ENCODE results near the gene DPP9. TPM values are rescaled to one million over a fixed set of nuclear protein-coding genes. Genes with fewer than 3 reads are reported as not detected.

DPP9 gene
- total RNA-seq, 1 donor from 2014 or later = 127 TPM

DNA sequence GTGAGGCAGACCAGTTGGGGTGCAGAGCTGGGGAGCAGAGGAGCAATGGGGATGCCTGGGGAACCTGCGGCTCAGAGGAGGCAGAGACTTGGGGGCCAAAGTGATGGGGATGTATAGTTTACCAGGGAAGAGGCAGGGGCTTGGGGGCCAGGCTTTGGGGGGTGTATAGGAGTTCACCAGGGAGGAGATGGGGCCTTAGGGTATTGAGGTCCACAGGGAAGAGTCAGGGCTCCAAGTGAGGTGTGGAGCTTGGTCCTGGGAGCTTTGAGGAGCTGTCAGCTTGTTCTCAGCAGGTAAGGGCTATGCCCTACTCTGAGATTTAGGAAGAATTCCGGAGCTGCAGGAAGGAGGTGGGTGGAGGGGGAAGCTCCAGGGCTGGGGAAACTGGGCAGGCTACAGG lies 73.5 kb downstream of the DPP9 start:
- DNase-seq (ENCODE audit: low read depth) = no peak
- TF ChIP-seq, protein P1, sequence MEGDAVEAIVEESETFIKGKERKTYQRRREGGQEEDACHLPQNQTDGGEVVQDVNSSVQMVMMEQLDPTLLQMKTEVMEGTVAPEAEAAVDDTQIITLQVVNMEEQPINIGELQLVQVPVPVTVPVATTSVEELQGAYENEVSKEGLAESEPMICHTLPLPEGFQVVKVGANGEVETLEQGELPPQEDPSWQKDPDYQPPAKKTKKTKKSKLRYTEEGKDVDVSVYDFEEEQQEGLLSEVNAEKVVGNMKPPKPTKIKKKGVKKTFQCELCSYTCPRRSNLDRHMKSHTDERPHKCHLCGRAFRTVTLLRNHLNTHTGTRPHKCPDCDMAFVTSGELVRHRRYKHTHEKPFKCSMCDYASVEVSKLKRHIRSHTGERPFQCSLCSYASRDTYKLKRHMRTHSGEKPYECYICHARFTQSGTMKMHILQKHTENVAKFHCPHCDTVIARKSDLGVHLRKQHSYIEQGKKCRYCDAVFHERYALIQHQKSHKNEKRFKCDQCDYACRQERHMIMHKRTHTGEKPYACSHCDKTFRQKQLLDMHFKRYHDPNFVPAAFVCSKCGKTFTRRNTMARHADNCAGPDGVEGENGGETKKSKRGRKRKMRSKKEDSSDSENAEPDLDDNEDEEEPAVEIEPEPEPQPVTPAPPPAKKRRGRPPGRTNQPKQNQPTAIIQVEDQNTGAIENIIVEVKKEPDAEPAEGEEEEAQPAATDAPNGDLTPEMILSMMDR (conservative IDR thresholded peaks at IDR 0.05; ENCODE audit: low read depth, low read length) = no peak
- no peak overlapping the region for H3K4me3 ChIP-seq (ENCODE audit: low read depth, low read length)

DNA sequence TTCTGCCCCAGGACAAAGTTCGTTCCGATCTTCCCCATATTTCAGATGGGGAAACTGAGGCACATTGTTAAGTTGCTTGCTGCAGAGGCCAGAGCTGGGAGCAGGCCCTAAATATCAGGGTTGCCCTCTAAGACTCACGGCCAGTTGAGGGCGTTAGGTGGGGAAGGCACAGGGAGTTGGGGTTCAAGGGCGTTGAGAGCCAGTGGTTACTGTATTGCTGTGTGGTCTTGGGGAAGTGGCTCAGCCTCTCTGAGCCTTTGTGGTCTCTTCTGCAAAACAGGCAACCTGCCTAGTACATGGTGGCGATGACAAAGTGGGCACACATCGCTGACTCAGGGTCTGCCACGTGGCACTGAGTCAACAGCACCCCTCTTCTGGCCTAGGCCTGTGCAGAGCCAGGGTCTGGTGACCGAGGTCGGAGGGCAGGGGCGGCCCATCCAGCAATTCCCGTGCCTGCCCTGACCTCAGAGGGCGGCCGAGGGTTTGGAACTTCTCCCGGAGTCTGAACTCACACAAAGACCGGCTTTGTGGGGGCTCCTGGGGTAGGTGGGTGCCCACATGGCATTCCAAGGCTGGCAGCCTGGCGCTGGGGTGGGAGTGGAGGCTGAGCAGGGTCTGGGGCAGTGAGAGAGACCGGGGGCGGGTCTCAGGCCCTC lies 74.1 kb downstream of the DPP9 start:
- H3K4me3 ChIP-seq (ENCODE audit: low read depth, low read length) = no peak overlapping the region
- no peak for DNase-seq (ENCODE audit: low read depth)

DNA sequence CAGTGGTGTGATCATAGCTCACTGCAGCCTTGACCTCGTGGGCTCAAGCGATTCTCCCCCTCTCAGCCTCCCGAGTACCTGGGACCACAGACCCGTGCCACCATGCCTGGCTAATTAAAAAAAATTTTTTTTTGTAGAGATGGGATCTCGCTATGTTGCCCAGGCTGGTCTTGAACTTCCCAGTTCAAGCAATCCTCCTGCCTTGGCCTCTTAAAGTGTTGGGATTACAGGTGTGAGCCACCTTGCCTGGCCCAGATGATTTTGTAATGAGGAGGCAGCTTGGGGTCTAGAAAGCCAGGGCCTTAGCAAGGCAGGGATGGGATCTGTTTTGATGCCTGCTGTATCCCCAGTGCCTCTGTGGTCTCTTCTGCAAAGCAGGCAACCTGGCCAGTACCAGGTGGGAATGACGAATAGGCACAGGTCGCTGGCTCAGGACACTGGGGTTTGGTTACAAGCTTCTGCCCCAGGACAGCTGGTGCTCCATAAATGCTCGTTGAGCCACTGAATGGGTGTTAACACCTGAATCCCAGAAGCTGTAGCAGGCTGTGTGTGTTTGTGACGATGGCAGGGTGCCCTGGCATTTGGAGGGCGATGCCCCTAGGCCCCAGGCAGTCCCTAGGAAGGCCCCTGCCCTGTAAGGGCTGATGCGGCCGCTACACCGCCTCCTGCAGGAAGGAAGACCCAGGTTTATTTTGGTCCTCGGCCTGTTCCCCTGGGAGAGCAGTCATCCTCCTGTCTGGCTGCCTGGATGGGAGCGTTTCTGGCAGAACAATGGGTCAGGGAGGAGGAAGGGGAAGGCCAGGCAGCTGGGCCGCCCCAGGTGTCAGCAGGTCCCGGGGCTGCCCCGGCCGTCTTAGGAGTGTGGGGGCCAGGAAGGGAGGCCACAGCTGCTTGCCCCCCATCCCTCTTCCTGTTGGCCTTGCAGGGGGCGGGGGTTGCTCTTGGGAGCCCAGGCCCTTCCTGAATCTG lies 75.7 kb downstream of the DPP9 start:
- TF ChIP-seq, protein P1 (conservative IDR thresholded peaks at IDR 0.05; ENCODE audit: low read depth, low read length) = peak; percentile 11
- no peak for DNase-seq (ENCODE audit: low read depth)
- H3K4me3 ChIP-seq (ENCODE audit: low read depth, low read length) = no peak overlapping the region

More for the DNA sequence above, 74.1 kb downstream of the DPP9 start:
- TF ChIP-seq, protein P1 (conservative IDR thresholded peaks at IDR 0.05; ENCODE audit: low read depth, low read length) = no peak

DNA sequence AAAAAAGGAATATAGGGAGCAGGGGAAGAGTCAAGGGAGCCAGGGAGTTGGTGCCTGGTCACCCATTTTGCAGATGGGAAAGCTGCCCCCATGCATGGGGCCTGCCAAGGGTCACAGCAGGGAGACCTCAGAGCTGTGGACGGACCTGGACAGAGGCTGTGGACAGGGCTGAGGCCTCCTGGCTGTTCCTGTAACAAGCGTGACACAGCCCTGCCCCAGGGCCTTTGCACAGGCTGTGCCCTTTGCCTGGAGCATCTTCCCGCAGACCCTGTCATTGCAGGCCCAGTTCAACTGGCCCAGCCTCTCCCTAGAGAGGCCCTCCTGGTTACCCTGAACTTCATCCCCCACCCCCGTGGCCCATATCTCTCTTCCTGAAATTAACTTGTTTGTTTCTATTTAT lies 77.9 kb downstream of the DPP9 start:
- no peak overlapping the region for H3K4me3 ChIP-seq (ENCODE audit: low read depth, low read length)
- no peak for DNase-seq (ENCODE audit: low read depth)
- TF ChIP-seq, protein P1 (conservative IDR thresholded peaks at IDR 0.05; ENCODE audit: low read depth, low read length) = no peak

DNA sequence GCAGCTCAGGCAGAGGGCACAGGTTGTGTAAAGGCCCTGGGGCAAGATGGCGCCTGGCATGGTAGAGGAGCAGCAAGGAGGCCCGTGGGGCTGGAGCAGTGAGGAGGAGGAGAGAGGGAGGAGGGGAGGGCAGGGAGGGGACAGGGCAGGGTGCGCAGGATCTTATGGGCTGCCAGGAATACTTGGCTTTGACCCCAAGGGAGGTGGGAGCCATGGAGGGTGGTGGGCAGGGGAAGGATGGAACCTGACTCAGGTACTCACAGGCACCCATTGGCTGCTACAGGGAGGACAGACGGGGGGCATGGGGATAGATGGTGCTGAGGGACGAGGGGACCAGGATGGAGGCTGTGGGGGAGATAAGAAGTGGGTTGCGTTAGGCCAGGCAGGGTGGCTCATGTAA lies 81.0 kb downstream of the DPP9 start:
- H3K4me3 ChIP-seq (ENCODE audit: low read depth, low read length) = no peak overlapping the region
- DNase-seq (ENCODE audit: low read depth) = no peak
- TF ChIP-seq, protein P1 (conservative IDR thresholded peaks at IDR 0.05; ENCODE audit: low read depth, low read length) = no peak

DNA sequence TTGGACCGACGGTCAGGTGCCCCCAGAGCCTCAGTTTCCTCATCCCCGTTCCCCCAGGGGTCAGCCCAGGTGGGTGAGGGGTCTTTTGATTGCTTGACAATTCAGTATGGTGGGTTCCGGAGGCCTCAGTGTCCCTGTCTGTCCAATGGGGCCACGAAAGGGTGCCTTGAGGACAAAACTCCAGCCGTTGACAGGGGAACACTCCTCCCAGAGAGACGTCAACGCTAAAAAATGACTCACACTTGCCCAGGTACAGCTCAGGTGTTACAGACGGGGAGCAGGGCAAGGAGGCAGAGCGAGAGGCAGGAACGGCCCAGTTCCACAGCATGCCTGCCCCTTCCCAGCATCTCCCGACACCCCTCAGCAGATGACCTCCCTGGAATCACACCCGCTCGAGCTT lies 82.5 kb downstream of the DPP9 start:
- no peak overlapping the region for H3K4me3 ChIP-seq (ENCODE audit: low read depth, low read length)

More for the DNA sequence above, 82.5 kb downstream of the DPP9 start:
- DNase-seq (ENCODE audit: low read depth) = no peak
- TF ChIP-seq, protein P1 (conservative IDR thresholded peaks at IDR 0.05; ENCODE audit: low read depth, low read length) = no peak

Data from epithelial cell of proximal tubule (primary cell).